CD14-positive monocyte (primary cell): ENCODE data around the gene LDHB. TPM values are rescaled to one million over a fixed set of nuclear protein-coding genes. Genes with fewer than 3 reads are reported as not detected.

Source experiments
- DNase-seq, 3 donors: peaks; one replicate each; pipeline ENCODE4 v3.0.0-alpha.2; 2011 to 2022
- H2AFZ ChIP-seq: 2 replicates; pipeline ENCODE4 v1.6.0; 2012; ENCODE audit warnings: mild to moderate bottlenecking, low read depth, low read length, inconsistent platforms; ENCODE audit not compliant: insufficient read depth, poor library complexity, severe bottlenecking
- H3K27ac ChIP-seq, 2 donors: 1 replicate in 1 of 2; 2 replicates in 1 of 2; pipeline ENCODE4 v1.5.1; 2012 to 2013; ENCODE audit warnings: low read length in 2 of 2, control low read depth in 1 of 2, inconsistent platforms in 1 of 2, low read depth in 1 of 2, mild to moderate bottlenecking in 1 of 2
- H3K27me3 ChIP-seq, 2 donors: one replicate each; pipeline versions ENCODE4 v1.6.0 to v1.6.1; 2011 to 2013; ENCODE audit warnings: low read length in 2 of 2; ENCODE audit not compliant: control insufficient read depth in 2 of 2, insufficient read depth in 2 of 2
- H3K36me3 ChIP-seq, 2 donors: replicated peaks in 1 of 2; 1 replicate in 1 of 2; 2 replicates in 1 of 2; pipeline versions ENCODE4 v1.5.1 to v1.6.1; 2012 to 2013; ENCODE audit warnings: low read length in 2 of 2, control low read depth in 1 of 2, inconsistent platforms in 1 of 2, mild to moderate bottlenecking in 1 of 2; ENCODE audit not compliant: insufficient read depth in 2 of 2, control insufficient read depth in 1 of 2
- H3K4me1 ChIP-seq, 2 donors: 1 replicate in 1 of 2; 2 replicates in 1 of 2; pipeline versions ENCODE4 v1.5.1 to v1.6.1; 2012 to 2013; ENCODE audit warnings: low read length in 2 of 2, control low read depth in 1 of 2, inconsistent platforms in 1 of 2, mild to moderate bottlenecking in 1 of 2, moderate library complexity in 1 of 2; ENCODE audit not compliant: insufficient read depth in 2 of 2, control insufficient read depth in 1 of 2
- H3K4me2 ChIP-seq: replicated peaks from 2 replicates; pipeline ENCODE3; 2012; ENCODE audit warnings: low read length, moderate library complexity, mild to moderate bottlenecking; ENCODE audit not compliant: poor library complexity, severe bottlenecking; ENCODE audit errors: extremely low read depth
- H3K4me3 ChIP-seq, 3 experiments: fragments of 200-600 bp in 1 of 3; sonication (generic) in 1 of 3; replicated peaks in 1 of 3; 1 replicate in 2 of 3; 2 replicates in 1 of 3; pipeline ENCODE4 v1.5.1; 2011 to 2013; ENCODE audit warnings: low read length in 3 of 3, mild to moderate bottlenecking in 3 of 3, control low read depth in 2 of 3, low read depth in 2 of 3, inconsistent platforms in 1 of 3, moderate library complexity in 1 of 3
- H3K79me2 ChIP-seq: 2 replicates; pipeline ENCODE4 v1.6.0; 2012; ENCODE audit warnings: mild to moderate bottlenecking, control low read depth, inconsistent platforms, low read length, moderate library complexity; ENCODE audit not compliant: insufficient read depth
- H3K9ac ChIP-seq: 2 replicates; pipeline ENCODE4 v1.6.0; 2017; ENCODE audit warnings: low read length, mild to moderate bottlenecking; ENCODE audit not compliant: insufficient read depth, poor library complexity, severe bottlenecking
- H3K9me3 ChIP-seq, 2 donors: replicated peaks in 1 of 2; 1 replicate in 1 of 2; 2 replicates in 1 of 2; pipeline versions ENCODE4 v1.5.1 to v1.6.1; 2012 to 2013; ENCODE audit warnings: low read length in 2 of 2, control low read depth in 1 of 2; ENCODE audit not compliant: control insufficient read depth in 1 of 2, insufficient read depth in 1 of 2
- H4K20me1 ChIP-seq: 2 replicates; pipeline ENCODE4 v1.6.0; 2012; ENCODE audit warnings: mild to moderate bottlenecking, low read length, control low read depth, moderate library complexity; ENCODE audit not compliant: insufficient read depth
- H3K27ac Mint-ChIP-seq, 7 donors: one replicate each; pipeline ENCODE4 v1.8.0; 2020; ENCODE audit warnings: mild to moderate bottlenecking in 7 of 7, mixed read lengths in 7 of 7, moderate library complexity in 6 of 7, inconsistent platforms in 2 of 7
- H3K27me3 Mint-ChIP-seq, 3 donors: one replicate each; pipeline ENCODE4 v1.8.0; 2021 to 2022; ENCODE audit warnings: low read depth in 3 of 3, mild to moderate bottlenecking in 3 of 3, mixed read lengths in 3 of 3, moderate library complexity in 3 of 3, inconsistent platforms in 1 of 3
- H3K36me3 Mint-ChIP-seq, 2 donors: one replicate each; pipeline ENCODE4 v1.8.0; 2020; ENCODE audit warnings: mixed read lengths in 2 of 2, inconsistent platforms in 1 of 2, mild to moderate bottlenecking in 1 of 2
- H3K4me1 Mint-ChIP-seq: one replicate; pipeline ENCODE4 v1.8.0; 2020; ENCODE audit warnings: mild to moderate bottlenecking, mixed read lengths
- H3K4me3 Mint-ChIP-seq, 2 donors: one replicate each; pipeline ENCODE4 v1.8.0; 2020; ENCODE audit warnings: mild to moderate bottlenecking in 2 of 2, mixed read lengths in 2 of 2, moderate library complexity in 1 of 2
- H3K9me3 Mint-ChIP-seq, 7 donors: one replicate each; pipeline ENCODE4 v1.8.0; 2020 to 2022; ENCODE audit warnings: mixed read lengths in 7 of 7, mild to moderate bottlenecking in 6 of 7, moderate library complexity in 6 of 7, inconsistent platforms in 2 of 7
- CTCF ChIP-seq: fragments of 200-600 bp; IDR thresholded peaks from one replicate; pipeline ENCODE4 v1.8.0; 2022; ENCODE audit warnings: antibody characterized with exemption, mild to moderate bottlenecking
- WGBS: methylation state at CpG from one replicate; pipeline ENCODE4 v1.1.5; 2013; ENCODE audit warnings: missing lambda C conversion rate; ENCODE audit not compliant: insufficient coverage; 5-methylcytosine and 5-hydroxymethylcytosine counted together
- intact Hi-C, 2 donors: fragments of 100-400 bp; cut with micrococcal nuclease; formaldehyde crosslinking; loops; one replicate each; pipeline versions ENCODE4 v1.15.0 to v1.15.1; 2023
- polyA plus RNA-seq, 3 donors: library from polyadenylated mRNA; depleted of rRNA in 1 of 3; unstranded in 2 of 3; stranded (reverse) in 1 of 3; fragments of 300-500 nt in 2 of 3; fragments of >200 nt in 1 of 3; fragmentation: Illumina TruSeq in 2 of 3; gene quantifications; 1 replicate in 2 of 3; 2 replicates in 1 of 3; pipeline ENCODE4 v1.2.3, GENCODE V29; 2012 to 2021

LDHB gene
- polyA plus RNA-seq, 3 donors, result 49.6 to 148 (median 121) TPM

- Histone ChIP-seq H3K4me3 (no peak overlapping the region), H3K4me1 (peaks cover 0 to 8% of the 10 kb centered on the region in 2 donors), H3K9ac (no peak overlapping the region), H3K36me3 (peaks cover 45 to 83% of the 10 kb centered on the region in 2 donors), H2AFZ (no peak overlapping the region), H3K79me2 (peaks cover 34% of the 10 kb centered on the region), H4K20me1 (no peaks in the 10 kb centered on the region), H3K27ac (no peak overlapping the region), H3K9me3 (no peaks in the 10 kb centered on the region), H3K4me2 (no peak overlapping the region), H3K27me3 (no peaks in the 10 kb centered on the region)
- H3K27ac Mint-ChIP-seq, result peak overlapping the region in 3 of 7 donors; percentile 27 to 51 (median 30)
- intact Hi-C loops, result no loop called here
- DNase-seq, result no peak
- H3K9me3 Mint-ChIP-seq, result no peaks in the 10 kb centered on the region
- no peak overlapping the region for H3K4me3 Mint-ChIP-seq
- peaks cover 57 to 67% of the 10 kb centered on the region in 2 donors for H3K36me3 Mint-ChIP-seq
- WGBS, result no CpG with 5 or more reads among the region's 1 CpG
- no peaks in the 10 kb centered on the region for H3K27me3 Mint-ChIP-seq
- H3K4me1 Mint-ChIP-seq, result peaks cover 7% of the 10 kb centered on the region
- no peak for TF ChIP-seq CTCF
Observed at GRCh38 chr12:21650997-21651396, 6.6 kb downstream of the LDHB start.

DNA sequence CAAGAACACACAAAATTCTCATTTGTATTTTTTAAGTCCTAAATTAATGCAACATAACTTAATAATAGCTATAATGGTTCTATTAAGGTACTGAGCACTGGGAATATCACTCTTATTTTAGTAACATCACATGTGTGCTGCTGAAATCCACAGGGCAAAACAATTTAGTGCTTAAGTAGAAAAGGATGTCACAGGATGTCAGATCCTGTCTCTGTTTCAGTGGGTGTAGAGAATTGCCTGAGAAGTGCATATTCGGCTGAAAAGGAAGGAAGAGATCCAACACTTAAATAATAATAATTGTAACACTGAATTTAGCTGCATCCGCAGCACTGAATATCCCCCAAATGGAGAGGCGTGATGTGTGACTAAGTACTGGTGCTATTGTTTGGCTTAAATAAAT is 8.6 kb downstream of the LDHB start:
- peaks cover 14% of the 10 kb centered on the region for H3K79me2 ChIP-seq
- H3K27me3 Mint-ChIP-seq, result no peaks in the 10 kb centered on the region
- intact Hi-C loops, result no loop called here

More for the DNA sequence above, 8.6 kb downstream of the LDHB start:
- no peak for DNase-seq
- Mint-ChIP-seq H3K9me3 (no peaks in the 10 kb centered on the region), H3K4me3 (no peak overlapping the region), H3K27ac (no peak overlapping the region), H3K36me3 (peaks cover 66 to 77% of the 10 kb centered on the region in 2 donors), H3K4me1 (peaks cover 2% of the 10 kb centered on the region)
- no CpG with 5 or more reads among the region's 3 CpGs for WGBS
- H3K27me3 ChIP-seq, result no peaks in the 10 kb centered on the region
- H4K20me1 ChIP-seq, result no peaks in the 10 kb centered on the region
- no peaks in the 10 kb centered on the region for H3K9me3 ChIP-seq
- peaks cover 48 to 91% of the 10 kb centered on the region in 2 donors for H3K36me3 ChIP-seq
- no peak overlapping the region for H3K9ac ChIP-seq
- TF ChIP-seq CTCF, result no peak
- no peaks in the 10 kb centered on the region for H3K4me1 ChIP-seq
- no peak overlapping the region for H2AFZ ChIP-seq
- no peak overlapping the region for H3K27ac ChIP-seq
- no peak overlapping the region for H3K4me3 ChIP-seq
- H3K4me2 ChIP-seq, result no peak overlapping the region
